WTC11 (cell line): ENCODE results near the gene SDE2.

Source experiments
- CTCF ChIP-seq: fragments of 200-600 bp; IDR thresholded peaks from 2 replicates; pipeline ENCODE4 v1.8.0; 2022; ENCODE audit warnings: antibody characterized with exemption
- TF ChIP-seq, protein P1 (sequence below): sonication (generic); formaldehyde crosslinking; IDR thresholded peaks from 2 replicates; pipeline ENCODE4 v1.8.1; 2023; ENCODE audit warnings: mild to moderate bottlenecking, missing genetic modification reagents

DNA sequence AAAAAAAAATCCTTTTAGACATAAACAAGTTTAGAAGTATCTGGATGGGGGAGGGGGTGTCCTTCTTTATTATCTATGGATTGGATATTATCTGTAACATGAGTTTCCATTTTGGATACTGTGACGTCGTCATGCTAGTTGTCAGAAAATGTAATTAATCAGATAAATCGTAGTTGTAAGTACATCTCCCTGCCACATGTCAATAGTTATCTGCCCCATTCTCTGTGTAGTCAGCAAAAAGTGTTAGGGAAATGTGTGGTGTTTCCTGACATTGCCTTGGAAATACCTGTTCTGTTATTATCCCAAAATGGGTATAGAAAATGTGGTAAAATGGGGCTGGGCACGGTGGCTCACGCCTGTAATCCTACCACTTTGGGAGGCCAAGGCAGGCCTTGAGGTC lies 24.6 kb upstream of the SDE2 start:
- no peak for TF ChIP-seq CTCF
- TF ChIP-seq, protein P1, sequence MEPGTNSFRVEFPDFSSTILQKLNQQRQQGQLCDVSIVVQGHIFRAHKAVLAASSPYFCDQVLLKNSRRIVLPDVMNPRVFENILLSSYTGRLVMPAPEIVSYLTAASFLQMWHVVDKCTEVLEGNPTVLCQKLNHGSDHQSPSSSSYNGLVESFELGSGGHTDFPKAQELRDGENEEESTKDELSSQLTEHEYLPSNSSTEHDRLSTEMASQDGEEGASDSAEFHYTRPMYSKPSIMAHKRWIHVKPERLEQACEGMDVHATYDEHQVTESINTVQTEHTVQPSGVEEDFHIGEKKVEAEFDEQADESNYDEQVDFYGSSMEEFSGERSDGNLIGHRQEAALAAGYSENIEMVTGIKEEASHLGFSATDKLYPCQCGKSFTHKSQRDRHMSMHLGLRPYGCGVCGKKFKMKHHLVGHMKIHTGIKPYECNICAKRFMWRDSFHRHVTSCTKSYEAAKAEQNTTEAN = no peak
